ENCODE data around the gene MAML2. TPM values are rescaled to one million over a fixed set of nuclear protein-coding genes. Genes with fewer than 3 reads are reported as not detected.

Gene MAML2
- total and polyA plus RNA-seq, 8 donors: 2.4 to 11.8 (median 4.1) TPM

DNA sequence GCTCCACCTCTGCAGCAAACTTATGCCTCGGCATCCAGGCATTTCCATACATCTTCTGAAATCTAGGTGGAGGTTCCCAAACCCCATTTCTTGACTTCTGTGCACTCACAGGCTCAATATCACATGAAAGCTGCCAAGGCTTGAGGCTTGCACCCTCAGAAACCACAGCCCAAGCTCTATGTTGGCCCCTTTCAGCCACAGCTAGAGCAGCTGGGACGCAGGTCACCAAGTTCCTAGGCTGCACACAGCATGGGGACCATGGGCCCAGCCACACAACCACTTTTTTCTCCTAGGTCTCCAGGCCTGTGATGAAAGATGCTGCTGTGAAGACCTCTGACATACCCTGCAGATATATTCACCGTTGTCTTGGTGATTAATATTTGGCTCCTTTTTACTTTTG, 394.4 kb downstream of the MAML2 start:
- TF ChIP-seq, protein P1, sequence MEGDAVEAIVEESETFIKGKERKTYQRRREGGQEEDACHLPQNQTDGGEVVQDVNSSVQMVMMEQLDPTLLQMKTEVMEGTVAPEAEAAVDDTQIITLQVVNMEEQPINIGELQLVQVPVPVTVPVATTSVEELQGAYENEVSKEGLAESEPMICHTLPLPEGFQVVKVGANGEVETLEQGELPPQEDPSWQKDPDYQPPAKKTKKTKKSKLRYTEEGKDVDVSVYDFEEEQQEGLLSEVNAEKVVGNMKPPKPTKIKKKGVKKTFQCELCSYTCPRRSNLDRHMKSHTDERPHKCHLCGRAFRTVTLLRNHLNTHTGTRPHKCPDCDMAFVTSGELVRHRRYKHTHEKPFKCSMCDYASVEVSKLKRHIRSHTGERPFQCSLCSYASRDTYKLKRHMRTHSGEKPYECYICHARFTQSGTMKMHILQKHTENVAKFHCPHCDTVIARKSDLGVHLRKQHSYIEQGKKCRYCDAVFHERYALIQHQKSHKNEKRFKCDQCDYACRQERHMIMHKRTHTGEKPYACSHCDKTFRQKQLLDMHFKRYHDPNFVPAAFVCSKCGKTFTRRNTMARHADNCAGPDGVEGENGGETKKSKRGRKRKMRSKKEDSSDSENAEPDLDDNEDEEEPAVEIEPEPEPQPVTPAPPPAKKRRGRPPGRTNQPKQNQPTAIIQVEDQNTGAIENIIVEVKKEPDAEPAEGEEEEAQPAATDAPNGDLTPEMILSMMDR (IDR thresholded peaks at IDR 0.05): no peak
- no peaks in the 10 kb centered on the region for H3K9me3 ChIP-seq
- no peak overlapping the region for H3K27ac ChIP-seq
- no peaks in the 10 kb centered on the region for H3K36me3 ChIP-seq
- intact Hi-C loops (cut with DNase I): no loop called here
- no peak overlapping the region for H3K4me3 ChIP-seq
- no peak for DNase-seq
- ATAC-seq: no peak
- no peaks in the 10 kb centered on the region for H3K4me1 ChIP-seq
- no peaks in the 10 kb centered on the region for H3K27me3 ChIP-seq
- FAIRE-seq: no peak
- WGBS, 2 donors: 81% methylated on average over 3 of the region's 3 CpGs

GRCh38 chr11:95944623-95945022, 398.4 kb downstream of the MAML2 start:
- TF ChIP-seq, protein P1 (IDR thresholded peaks at IDR 0.05): no peak
- intact Hi-C loops (cut with DNase I): no loop called here
- Histone ChIP-seq H3K27me3 (no peaks in the 10 kb centered on the region), H3K9me3 (no peaks in the 10 kb centered on the region), H3K4me3 (no peak overlapping the region), H3K36me3 (no peaks in the 10 kb centered on the region), H3K27ac (no peak overlapping the region), H3K4me1 (no peaks in the 10 kb centered on the region)
- WGBS, 2 donors: 61 to 69% methylated on average over 4 of the region's 4 CpGs
- FAIRE-seq (no peak), DNase-seq (no peak), ATAC-seq (no peak)

- Histone ChIP-seq H3K9me3 (no peaks in the 10 kb centered on the region), H3K27me3 (no peaks in the 10 kb centered on the region), H3K36me3 (no peaks in the 10 kb centered on the region), H3K4me1 (no peaks in the 10 kb centered on the region), H3K4me3 (no peak overlapping the region), H3K27ac (no peak overlapping the region)
- intact Hi-C loops (cut with DNase I): no loop called here
- no peak for DNase-seq
- ATAC-seq: no peak
- FAIRE-seq: no peak
- TF ChIP-seq, protein P1 (IDR thresholded peaks at IDR 0.05): no peak
- WGBS, 2 donors: 49 to 62% methylated on average over 1 of the region's 1 CpG
Measured at GRCh38 chr11:95943546-95943945, 399.4 kb downstream of the MAML2 start.

DNA sequence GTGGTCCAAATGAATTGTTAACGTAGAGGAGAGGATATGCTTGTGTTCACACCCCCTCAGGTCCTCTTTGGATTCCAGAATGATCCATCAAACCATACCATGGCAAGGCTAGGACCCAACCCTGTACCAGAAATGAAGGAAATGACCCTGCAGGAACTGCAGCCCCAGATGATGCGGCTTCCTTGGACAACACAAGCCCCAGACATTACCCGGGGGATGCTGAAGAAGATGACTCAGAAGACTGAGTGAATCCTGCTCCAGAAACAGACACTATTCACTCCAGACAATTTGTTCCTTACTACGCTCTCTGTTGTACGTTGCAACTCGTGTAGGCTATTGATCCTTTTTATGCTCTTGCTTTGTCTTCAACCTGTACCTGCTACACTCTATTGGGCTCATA, 403.9 kb downstream of the MAML2 start:
- ATAC-seq (no peak), FAIRE-seq (no peak), DNase-seq (no peak)
- no peaks in the 10 kb centered on the region for H3K27me3 ChIP-seq
- H3K36me3 ChIP-seq: no peaks in the 10 kb centered on the region
- TF ChIP-seq, protein P1 (IDR thresholded peaks at IDR 0.05): no peak
- 75 to 89% methylated on average over 6 of the region's 6 CpGs for WGBS, 2 donors
- H3K27ac ChIP-seq: no peak overlapping the region
- H3K4me3 ChIP-seq: no peak overlapping the region
- intact Hi-C loops (cut with DNase I): no loop called here
- no peaks in the 10 kb centered on the region for H3K9me3 ChIP-seq
- no peaks in the 10 kb centered on the region for H3K4me1 ChIP-seq

- intact Hi-C loops (cut with DNase I): no loop called here
- no peaks in the 10 kb centered on the region for H3K36me3 ChIP-seq
- H3K4me3 ChIP-seq: no peak overlapping the region
- FAIRE-seq (no peak), DNase-seq (no peak), ATAC-seq (no peak)
- no peak overlapping the region for H3K27ac ChIP-seq
- H3K9me3 ChIP-seq: no peaks in the 10 kb centered on the region
- TF ChIP-seq, protein P1 (IDR thresholded peaks at IDR 0.05): no peak
- H3K27me3 ChIP-seq: no peaks in the 10 kb centered on the region
- H3K4me1 ChIP-seq: no peaks in the 10 kb centered on the region
Measured at GRCh38 chr11:95937358-95937757, 405.6 kb downstream of the MAML2 start.

Data from pancreas (tissue), 10 donors.